Mesendoderm (in vitro differentiated cells): ENCODE measurements around the gene ARL13B.

ENCODE experiments used
- DNase-seq: peaks from one replicate; pipeline ENCODE4 v3.0.0; 2013
- H2AK5ac ChIP-seq: 2 replicates; pipeline ENCODE4 v1.6.1; 2013; ENCODE audit warnings: low read length, inconsistent platforms
- H2BK120ac ChIP-seq: 2 replicates; pipeline ENCODE4 v1.6.1; 2013; ENCODE audit warnings: low read depth, mild to moderate bottlenecking, low read length, moderate library complexity, mixed read lengths
- H2BK15ac ChIP-seq: replicated peaks from 2 replicates; pipeline ENCODE4 v1.6.1; 2013; ENCODE audit warnings: low read depth, mild to moderate bottlenecking, moderate library complexity
- H2BK5ac ChIP-seq: 2 replicates; pipeline ENCODE4 v1.6.1; 2013; ENCODE audit warnings: low read length, inconsistent platforms
- H3K18ac ChIP-seq: 2 replicates; pipeline ENCODE4 v1.6.1; 2013; ENCODE audit warnings: mild to moderate bottlenecking, low read length, mixed read lengths
- H3K23ac ChIP-seq: one replicate; pipeline ENCODE4 v1.6.1; 2013; ENCODE audit warnings: low read length
- H3K27ac ChIP-seq: 2 replicates; pipeline ENCODE4 v1.5.1; 2013; ENCODE audit warnings: low read depth, mild to moderate bottlenecking, inconsistent platforms, low read length, moderate library complexity
- H3K27me3 ChIP-seq: 2 replicates; pipeline ENCODE4 v1.6.1; 2013; ENCODE audit warnings: low read length, control low read depth, mild to moderate bottlenecking, inconsistent platforms; ENCODE audit not compliant: insufficient read depth, poor library complexity
- H3K36me3 ChIP-seq: 2 replicates; pipeline ENCODE4 v1.6.1; 2013; ENCODE audit warnings: low read length, inconsistent platforms; ENCODE audit not compliant: control insufficient read depth, insufficient read depth
- H3K4ac ChIP-seq: one replicate; pipeline ENCODE4 v1.6.1; 2013; ENCODE audit warnings: low read depth, mild to moderate bottlenecking, low read length, moderate library complexity
- H3K4me1 ChIP-seq: 2 replicates; pipeline ENCODE4 v1.6.1; 2013; ENCODE audit warnings: low read depth, low read length, inconsistent platforms; ENCODE audit not compliant: control insufficient read depth
- H3K4me2 ChIP-seq: 2 replicates; pipeline ENCODE4 v1.6.1; 2013; ENCODE audit warnings: low read length
- H3K4me3 ChIP-seq: 2 replicates; pipeline ENCODE4 v1.5.1; 2013; ENCODE audit warnings: mild to moderate bottlenecking, low read length
- H3K56ac ChIP-seq: one replicate; pipeline ENCODE4 v1.6.1; 2013; ENCODE audit warnings: low read length
- H3K79me1 ChIP-seq: 2 replicates; pipeline ENCODE4 v1.6.1; 2013; ENCODE audit warnings: low read length, inconsistent platforms
- H3K79me2 ChIP-seq: 2 replicates; pipeline ENCODE4 v1.6.1; 2013; ENCODE audit warnings: mild to moderate bottlenecking, low read length; ENCODE audit not compliant: control insufficient read depth, insufficient read depth
- H3K9ac ChIP-seq: 2 replicates; pipeline ENCODE4 v1.6.1; 2013; ENCODE audit warnings: low read length, inconsistent platforms
- H4K5ac ChIP-seq: one replicate; pipeline ENCODE4 v1.6.1; 2013; ENCODE audit warnings: low read length
- H4K8ac ChIP-seq: one replicate; pipeline ENCODE4 v1.6.1; 2013; ENCODE audit warnings: low read depth, mild to moderate bottlenecking, control low read depth, low read length, moderate library complexity
- WGBS: extraction: QIAGEN DNeasy Blood & Tissue Kit; methylation state at CpG from one replicate; pipeline ENCODE4 v1.1.7; 2013; ENCODE audit warnings: low lambda C conversion rate, missing lambda C conversion rate; ENCODE audit not compliant: insufficient coverage; ENCODE audit errors: extremely low coverage; 5-methylcytosine and 5-hydroxymethylcytosine counted together

The ARL13B gene

DNA sequence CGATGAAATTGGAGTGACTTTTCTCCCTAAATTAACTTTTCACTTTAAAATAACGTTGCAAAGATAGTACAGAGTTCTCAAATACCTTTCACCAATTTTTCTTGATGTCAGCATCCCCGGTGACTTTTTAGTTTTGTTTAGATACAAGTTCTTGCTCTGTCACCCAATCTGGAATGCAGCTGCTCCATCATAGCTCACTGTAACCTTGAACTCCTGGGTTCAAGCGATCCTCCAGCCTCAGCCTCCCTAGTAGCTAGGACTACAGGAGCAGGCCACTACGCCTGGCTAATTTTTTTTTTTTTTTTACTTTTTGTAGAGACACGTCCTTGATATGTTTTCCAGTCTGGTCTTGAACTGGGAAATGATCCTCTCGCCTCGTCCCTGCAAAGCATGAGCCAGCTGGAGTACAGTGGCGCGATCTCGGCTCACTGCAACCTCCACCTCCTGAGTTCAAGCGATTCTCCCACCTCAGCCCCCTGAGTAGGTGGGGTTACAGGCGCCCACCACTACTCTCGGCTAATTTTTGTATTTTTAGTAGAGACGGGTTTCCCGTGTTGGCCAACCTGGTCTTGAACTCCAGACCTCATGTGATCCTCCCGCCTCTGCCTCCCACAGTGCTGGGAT is 83.7 kb downstream of the ARL13B start:
- Histone ChIP-seq H2AK5ac (no peak overlapping the region), H3K9ac (peak overlapping the region; percentile 82), H3K79me1 (peaks cover 2% of the 10 kb centered on the region), H3K27me3 (no peaks in the 10 kb centered on the region), H3K36me3 (no peaks in the 10 kb centered on the region), H3K27ac (peak overlapping the region; percentile 92), H3K18ac (peak overlapping the region; percentile 76), H2BK5ac (no peak overlapping the region), H3K79me2 (no peaks in the 10 kb centered on the region), H3K56ac (peak overlapping the region; percentile 86), H2BK120ac (peak overlapping the region; percentile 38), H3K4ac (peak overlapping the region; percentile 87), H2BK15ac (no peak overlapping the region), H3K4me3 (peak overlapping the region; percentile 71), H4K8ac (no peak overlapping the region), H4K5ac (no peak overlapping the region), H3K4me1 (peaks cover 4% of the 10 kb centered on the region), H3K23ac (no peak overlapping the region), H3K4me2 (peak overlapping the region; percentile 89)
- DNase-seq: no peak
- WGBS: no CpG with 5 or more reads among the region's 17 CpGs

DNA sequence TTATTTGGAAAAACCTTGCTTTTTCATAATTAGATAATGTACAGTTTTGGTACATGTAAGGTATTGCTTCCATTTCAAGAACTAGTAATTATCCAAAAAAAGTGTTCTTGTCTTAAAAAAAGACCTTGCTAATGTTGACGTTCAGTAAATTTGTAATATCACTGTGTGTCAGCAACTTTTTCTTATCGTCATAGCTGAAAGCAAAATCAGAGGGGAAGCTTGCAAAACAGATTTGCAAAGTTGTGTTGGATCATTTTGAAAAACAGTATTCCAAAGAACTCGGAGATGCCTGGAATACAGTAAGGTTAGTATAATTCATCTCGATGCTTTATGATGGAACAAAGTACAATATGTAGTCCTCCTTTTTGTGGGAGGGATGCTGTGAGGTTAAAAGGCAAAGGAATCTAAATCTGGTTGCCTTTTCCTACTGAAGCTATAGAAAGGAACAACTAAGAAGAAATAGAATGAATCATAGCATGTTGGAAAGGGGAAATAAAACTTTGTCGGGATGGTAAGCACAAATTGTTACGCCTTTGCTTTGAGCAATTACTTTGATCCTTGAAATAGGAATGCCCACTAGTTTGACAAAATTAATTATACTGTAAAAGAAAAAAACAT is 84.4 kb downstream of the ARL13B start:
- Histone ChIP-seq H2BK5ac (no peak overlapping the region), H2BK15ac (no peak overlapping the region), H3K27me3 (no peaks in the 10 kb centered on the region), H3K18ac (no peak overlapping the region), H2BK120ac (no peak overlapping the region), H3K27ac (no peak overlapping the region), H3K79me2 (no peaks in the 10 kb centered on the region), H3K4ac (no peak overlapping the region), H3K56ac (no peak overlapping the region), H4K8ac (no peak overlapping the region), H3K79me1 (peaks cover 2% of the 10 kb centered on the region), H3K36me3 (no peaks in the 10 kb centered on the region), H2AK5ac (no peak overlapping the region), H3K4me3 (no peak overlapping the region), H3K23ac (no peak overlapping the region), H3K4me1 (peaks cover 4% of the 10 kb centered on the region), H3K9ac (no peak overlapping the region), H4K5ac (no peak overlapping the region), H3K4me2 (no peak overlapping the region)
- no CpG with 5 or more reads among the region's 6 CpGs for WGBS
- DNase-seq: no peak

DNA sequence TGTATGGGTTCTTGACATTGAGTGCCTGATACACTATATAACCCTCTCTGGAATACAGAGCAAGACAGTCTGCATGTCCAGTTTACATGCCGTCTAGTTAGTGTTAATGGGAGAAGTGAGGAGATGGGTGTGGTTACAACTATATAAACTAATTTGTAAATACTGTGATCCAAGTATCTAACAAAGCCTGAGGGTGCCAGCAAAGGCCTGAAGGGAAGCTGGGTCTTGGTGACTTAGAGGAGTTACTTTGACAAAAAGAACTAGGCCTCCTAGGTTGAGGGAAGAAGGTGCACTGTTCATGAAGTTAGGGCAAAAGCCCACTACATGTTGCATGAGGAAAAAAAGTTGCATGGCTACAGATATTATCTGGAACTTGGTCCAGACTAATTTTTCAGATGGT is 85.2 kb downstream of the ARL13B start:
- H2BK5ac ChIP-seq: no peak overlapping the region
- no peak overlapping the region for H2AK5ac ChIP-seq
- no peak overlapping the region for H3K4ac ChIP-seq
- H3K36me3 ChIP-seq: no peaks in the 10 kb centered on the region
- H3K4me2 ChIP-seq: no peak overlapping the region
- no CpG with 5 or more reads among the region's 1 CpG for WGBS
- H3K4me3 ChIP-seq: no peak overlapping the region
- no peak overlapping the region for H2BK15ac ChIP-seq
- H3K27ac ChIP-seq: no peak overlapping the region
- peak overlapping the region; percentile 56 for H4K8ac ChIP-seq
- peak overlapping the region; percentile 3 for H3K9ac ChIP-seq
- no peaks in the 10 kb centered on the region for H3K79me2 ChIP-seq
- DNase-seq: no peak
- H4K5ac ChIP-seq: peak overlapping the region; percentile 47
- H3K18ac ChIP-seq: no peak overlapping the region
- peaks cover 4% of the 10 kb centered on the region for H3K4me1 ChIP-seq
- peaks cover 2% of the 10 kb centered on the region for H3K79me1 ChIP-seq
- H3K56ac ChIP-seq: peak overlapping the region; percentile 25
- H3K23ac ChIP-seq: no peak overlapping the region
- peak overlapping the region; percentile 1 for H2BK120ac ChIP-seq
- no peaks in the 10 kb centered on the region for H3K27me3 ChIP-seq

DNA sequence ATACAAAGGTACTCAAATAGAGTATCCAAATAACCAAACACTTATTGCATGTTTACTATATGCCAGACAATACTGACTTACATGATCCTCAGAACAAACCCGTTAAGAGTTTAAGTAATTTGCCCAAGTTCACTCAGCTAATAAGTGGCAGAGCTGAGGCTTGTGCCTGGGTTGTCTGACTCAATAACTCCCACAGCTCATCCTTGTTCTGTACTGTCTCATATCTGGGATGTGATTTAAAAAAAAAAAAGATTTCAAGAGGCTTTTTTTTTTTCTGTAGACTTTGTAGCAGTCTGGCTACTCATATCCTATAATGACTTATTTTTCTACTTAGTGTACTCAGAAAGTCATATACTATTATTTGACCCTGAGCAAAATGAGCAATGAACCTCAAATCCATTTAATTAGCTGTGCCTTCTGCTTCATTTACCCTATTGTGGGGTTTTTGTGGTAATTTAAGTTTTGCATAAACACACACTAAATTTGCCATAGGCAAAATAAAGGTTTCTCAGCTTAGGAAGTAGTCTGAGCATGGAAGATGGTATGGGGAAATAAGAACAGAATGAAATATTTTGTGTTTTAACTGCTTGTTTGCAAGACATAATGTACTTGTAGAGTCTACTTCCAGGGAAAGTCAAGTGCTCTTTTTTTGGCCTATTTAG is 86.0 kb downstream of the ARL13B start:
- H2AK5ac ChIP-seq: no peak overlapping the region
- H4K8ac ChIP-seq: no peak overlapping the region
- H2BK120ac ChIP-seq: no peak overlapping the region
- H3K36me3 ChIP-seq: no peaks in the 10 kb centered on the region
- no peak overlapping the region for H3K18ac ChIP-seq
- no peaks in the 10 kb centered on the region for H3K27me3 ChIP-seq
- H3K4ac ChIP-seq: no peak overlapping the region
- peak overlapping the region; percentile 20 for H3K9ac ChIP-seq
- no peak for DNase-seq
- H3K4me2 ChIP-seq: no peak overlapping the region
- no peaks in the 10 kb centered on the region for H3K79me2 ChIP-seq
- H3K79me1 ChIP-seq: peaks cover 2% of the 10 kb centered on the region
- WGBS: no CpG with 5 or more reads among the region's 1 CpG
- H3K27ac ChIP-seq: no peak overlapping the region
- H3K56ac ChIP-seq: peak overlapping the region; percentile 43
- H3K4me3 ChIP-seq: no peak overlapping the region
- H2BK15ac ChIP-seq: no peak overlapping the region
- no peak overlapping the region for H3K23ac ChIP-seq
- no peak overlapping the region for H2BK5ac ChIP-seq
- peaks cover 4% of the 10 kb centered on the region for H3K4me1 ChIP-seq
- H4K5ac ChIP-seq: no peak overlapping the region

DNA sequence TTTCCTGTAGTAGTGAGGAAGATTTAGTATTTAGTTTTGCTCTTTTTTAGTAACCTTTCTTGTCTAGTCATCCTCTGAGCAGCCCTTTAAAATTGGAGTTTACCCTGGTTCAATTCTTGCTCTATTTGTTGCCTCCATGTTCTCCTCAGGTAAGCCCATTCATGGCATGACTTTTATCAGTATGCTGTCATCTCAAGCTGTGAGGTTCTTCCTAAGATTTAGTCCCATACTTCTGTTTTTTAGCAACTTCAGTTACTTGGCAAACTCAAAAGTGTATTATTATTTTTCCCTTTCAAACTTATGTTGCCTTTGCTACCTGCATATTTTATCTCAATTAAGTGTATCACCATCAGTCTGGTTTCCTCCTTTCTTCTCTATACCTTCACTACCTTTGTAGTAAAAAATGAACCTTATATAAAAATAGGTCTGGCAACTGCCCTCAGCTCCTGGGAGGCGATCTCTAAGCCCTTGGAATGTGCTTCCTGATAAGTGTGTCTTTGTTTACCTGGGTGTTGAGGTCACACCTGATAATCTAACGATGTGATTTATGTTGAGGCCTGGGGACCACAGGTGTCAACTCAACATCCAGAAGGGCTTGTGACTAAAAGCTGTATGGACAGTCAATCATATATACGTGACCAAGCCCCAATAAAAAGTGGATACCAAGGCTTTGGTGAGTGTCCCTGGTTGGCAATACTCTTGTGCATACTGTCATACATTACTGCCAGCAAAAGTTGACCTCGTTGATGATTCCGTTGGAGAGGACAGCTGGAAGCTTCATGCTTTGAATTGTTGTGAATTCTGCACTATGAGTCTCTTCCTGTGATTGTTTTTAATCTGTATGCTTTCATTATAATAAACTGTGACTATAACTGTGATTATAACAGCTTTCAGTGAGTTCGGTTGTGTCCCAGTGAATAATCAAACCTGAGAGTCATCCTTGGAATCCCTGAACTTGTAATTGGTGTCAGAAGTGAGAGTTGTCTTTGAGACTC is 86.8 kb downstream of the ARL13B start:
- Histone ChIP-seq H3K36me3 (no peaks in the 10 kb centered on the region), H3K4ac (no peak overlapping the region), H2BK15ac (no peak overlapping the region), H3K79me2 (no peaks in the 10 kb centered on the region), H3K56ac (no peak overlapping the region), H3K79me1 (peaks cover 2% of the 10 kb centered on the region), H3K27me3 (no peaks in the 10 kb centered on the region), H4K5ac (no peak overlapping the region), H2AK5ac (no peak overlapping the region), H3K4me3 (no peak overlapping the region), H3K4me1 (peaks cover 4% of the 10 kb centered on the region), H3K18ac (no peak overlapping the region), H2BK120ac (no peak overlapping the region), H3K9ac (no peak overlapping the region), H2BK5ac (no peak overlapping the region), H3K4me2 (no peak overlapping the region), H3K23ac (no peak overlapping the region), H4K8ac (no peak overlapping the region), H3K27ac (peak overlapping the region; percentile 15)
- no CpG with 5 or more reads among the region's 6 CpGs for WGBS
- peak; percentile 94 for DNase-seq
